MCF 10A (cell line): ENCODE data around the gene TMEM140. TPM values are rescaled to one million over a fixed set of nuclear protein-coding genes. Genes with fewer than 3 reads are reported as not detected.

Experiments
- BruUV-seq: library from RNA; stranded (reverse); fragments of 400-500 nt; replicated peaks from 2 replicates; lab custom pipeline; 2021; lab: Mats Ljungman, UMichigan
- CTCF ChIA-PET: fragments of 300-600 bp; sonication (Branson Sonifier 250); formaldehyde crosslinking; extraction: SDS; loops from one replicate; lab custom pipeline; 2021; ENCODE audit warnings: antibody characterized with exemption, inconsistent platforms; lab: Yijun Ruan, JAX
- POLR2A ChIA-PET: fragments of 300-600, 350-650 bp; sonication (Branson Sonifier 250); formaldehyde crosslinking; extraction: SDS; loops from one replicate; lab custom pipeline; 2020; ENCODE audit warnings: antibody characterized with exemption, inconsistent platforms; lab: Yijun Ruan, JAX
- DNase-seq: peaks from one replicate; pipeline ENCODE4 v3.0.0-alpha.2; 2018; ENCODE audit not compliant: unreplicated experiment
- H3K27ac Mint-ChIP-seq: one replicate; pipeline ENCODE4 v1.8.0; 2022; ENCODE audit warnings: mild to moderate bottlenecking, low read depth, mixed read lengths; ENCODE audit not compliant: unreplicated experiment
- H3K27me3 Mint-ChIP-seq: one replicate; pipeline ENCODE4 v1.8.0; 2022; ENCODE audit warnings: mixed read lengths; ENCODE audit not compliant: insufficient read depth, unreplicated experiment
- H3K36me3 Mint-ChIP-seq: one replicate; pipeline ENCODE4 v1.8.0; 2022; ENCODE audit warnings: mild to moderate bottlenecking, moderate library complexity, mixed read lengths; ENCODE audit not compliant: insufficient read depth, unreplicated experiment
- H3K4me1 Mint-ChIP-seq: one replicate; pipeline ENCODE4 v1.8.0; 2022; ENCODE audit warnings: mixed read lengths; ENCODE audit not compliant: insufficient read depth, unreplicated experiment
- H3K4me3 Mint-ChIP-seq: one replicate; pipeline ENCODE4 v1.8.0; 2022; ENCODE audit warnings: mild to moderate bottlenecking, moderate library complexity, mixed read lengths; ENCODE audit not compliant: unreplicated experiment
- H3K9me3 Mint-ChIP-seq: one replicate; pipeline ENCODE4 v1.8.0; 2022; ENCODE audit warnings: mixed read lengths; ENCODE audit not compliant: unreplicated experiment
- CTCF ChIP-seq: fragments of 200-600 bp; IDR thresholded peaks from one replicate; pipeline ENCODE4 v1.8.0; 2022; ENCODE audit warnings: antibody characterized with exemption, mild to moderate bottlenecking; ENCODE audit not compliant: unreplicated experiment
- intact Hi-C: fragments of 100-400 bp; cut with micrococcal nuclease; formaldehyde crosslinking; loops from 2 replicates; pipeline ENCODE4 v1.14.1; 2022
- total RNA-seq: library from RNA; stranded (reverse); gene quantifications from 2 replicates; pipeline ENCODE4 v1.2.3, GENCODE V29; 2022

The TMEM140 gene
- total RNA-seq, 1 experiment from 2014 or later = not detected

- H3K4me3 Mint-ChIP-seq = no peak overlapping the region
- POLR2A ChIA-PET = interaction anchor here (0.8 to 1.3 kb wide), 2 partner anchors 10 kb away, joined by 3 to 7 read pairs; partner anchors contain the start of gene CYREN
- DNase-seq = no peak
- intact Hi-C loops = loop anchor here (5.0 kb wide), 1 partner anchor 167 kb away; no protein-coding TSS in a partner anchor
- no peaks in the 10 kb centered on the region for H3K27me3 Mint-ChIP-seq
- H3K36me3 Mint-ChIP-seq = peaks cover 6% of the 10 kb centered on the region
- TF ChIP-seq CTCF = no peak
- H3K4me1 Mint-ChIP-seq = peaks cover 11% of the 10 kb centered on the region
- CTCF ChIA-PET = interaction anchor here (1.1 kb wide), 1 partner anchor 50 kb away, joined by 3 read pairs; no protein-coding TSS in a partner anchor
- BruUV-seq = no TSS peak
- peaks cover 25% of the 10 kb centered on the region for H3K9me3 Mint-ChIP-seq
- peak overlapping the region; percentile 4 for H3K27ac Mint-ChIP-seq
Observed at GRCh38 chr7:135159359-135160085, 11.7 kb downstream of the TMEM140 start.

GRCh38 chr7:135160098-135160857, 12.4 kb downstream of the TMEM140 start:
- peaks cover 11% of the 10 kb centered on the region for H3K4me1 Mint-ChIP-seq
- peak overlapping the region; percentile 4 for H3K27ac Mint-ChIP-seq
- BruUV-seq = no TSS peak
- no peak overlapping the region for H3K4me3 Mint-ChIP-seq
- ChIA-PET CTCF (interaction anchor here (0.6 to 1.5 kb wide), 3 partner anchors 10 to 220 kb away, joined by 3 read pairs; partner anchors contain the start of gene CYREN), POLR2A (interaction anchor here (0.6 to 1.3 kb wide), 3 partner anchors 10 to 188 kb away, joined by 3 to 7 read pairs (median 3); partner anchors contain the start of genes CYREN and TMEM140)
- no peaks in the 10 kb centered on the region for H3K27me3 Mint-ChIP-seq
- H3K9me3 Mint-ChIP-seq = peaks cover 17% of the 10 kb centered on the region
- intact Hi-C loops = no loop called here
- no peak for DNase-seq
- H3K36me3 Mint-ChIP-seq = peaks cover 6% of the 10 kb centered on the region
- no peak for TF ChIP-seq CTCF

- DNase-seq = no peak
- no TSS peak for BruUV-seq
- no peak overlapping the region for H3K4me3 Mint-ChIP-seq
- intact Hi-C loops = no loop called here
- TF ChIP-seq CTCF = no peak
- peaks cover 15% of the 10 kb centered on the region for H3K9me3 Mint-ChIP-seq
- peaks cover 6% of the 10 kb centered on the region for H3K36me3 Mint-ChIP-seq
- H3K27ac Mint-ChIP-seq = no peak overlapping the region
- no peaks in the 10 kb centered on the region for H3K27me3 Mint-ChIP-seq
- peaks cover 11% of the 10 kb centered on the region for H3K4me1 Mint-ChIP-seq
- ChIA-PET POLR2A (interaction anchor here (0.6 to 1.3 kb wide), 3 partner anchors 9 to 189 kb away, joined by 3 to 7 read pairs (median 3); partner anchors contain the start of genes CYREN and TMEM140), CTCF (interaction anchor here (0.6 to 1.5 kb wide), 4 partner anchors 9 to 221 kb away, joined by 3 to 9 read pairs (median 3); partner anchors contain the start of gene CYREN)
Observed at GRCh38 chr7:135160858-135161653, 13.2 kb downstream of the TMEM140 start.
